GM12875 (cell line): ENCODE data around the gene CRYBA1.

Experiments used
- H3K4me3 ChIP-seq: one replicate; pipeline ENCODE4 v1.5.1; 2011; ENCODE audit warnings: low read depth, low read length, control low read depth
- TF ChIP-seq, protein P1 (sequence below): IDR thresholded peaks from 2 replicates; pipeline ENCODE4 v1.5.1; 2011; ENCODE audit warnings: low read depth, mild to moderate bottlenecking, control low read depth, inconsistent platforms, low read length, moderate library complexity, borderline replicate concordance; ENCODE audit not compliant: insufficient read depth

Gene CRYBA1

DNA sequence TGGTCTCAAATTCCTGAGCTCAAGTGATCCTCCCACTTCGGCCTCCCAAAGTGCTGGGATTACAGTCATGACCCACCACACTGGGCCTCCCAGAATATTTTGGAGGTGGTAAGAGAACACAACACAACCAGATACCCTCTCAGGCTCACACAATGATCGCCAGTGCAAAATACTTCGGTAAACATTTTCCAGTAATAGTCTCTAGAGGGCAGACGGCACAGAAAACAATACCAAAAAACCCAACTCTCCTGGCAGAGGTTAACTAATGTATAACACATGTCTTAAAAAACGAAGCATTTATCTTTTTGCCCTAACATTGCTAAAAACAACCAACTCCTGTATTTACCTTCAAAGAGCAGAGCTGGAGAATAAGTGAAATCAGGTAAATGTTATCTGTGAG is 36.8 kb downstream of the CRYBA1 start:
- TF ChIP-seq, protein P1, sequence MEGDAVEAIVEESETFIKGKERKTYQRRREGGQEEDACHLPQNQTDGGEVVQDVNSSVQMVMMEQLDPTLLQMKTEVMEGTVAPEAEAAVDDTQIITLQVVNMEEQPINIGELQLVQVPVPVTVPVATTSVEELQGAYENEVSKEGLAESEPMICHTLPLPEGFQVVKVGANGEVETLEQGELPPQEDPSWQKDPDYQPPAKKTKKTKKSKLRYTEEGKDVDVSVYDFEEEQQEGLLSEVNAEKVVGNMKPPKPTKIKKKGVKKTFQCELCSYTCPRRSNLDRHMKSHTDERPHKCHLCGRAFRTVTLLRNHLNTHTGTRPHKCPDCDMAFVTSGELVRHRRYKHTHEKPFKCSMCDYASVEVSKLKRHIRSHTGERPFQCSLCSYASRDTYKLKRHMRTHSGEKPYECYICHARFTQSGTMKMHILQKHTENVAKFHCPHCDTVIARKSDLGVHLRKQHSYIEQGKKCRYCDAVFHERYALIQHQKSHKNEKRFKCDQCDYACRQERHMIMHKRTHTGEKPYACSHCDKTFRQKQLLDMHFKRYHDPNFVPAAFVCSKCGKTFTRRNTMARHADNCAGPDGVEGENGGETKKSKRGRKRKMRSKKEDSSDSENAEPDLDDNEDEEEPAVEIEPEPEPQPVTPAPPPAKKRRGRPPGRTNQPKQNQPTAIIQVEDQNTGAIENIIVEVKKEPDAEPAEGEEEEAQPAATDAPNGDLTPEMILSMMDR, result no peak

DNA sequence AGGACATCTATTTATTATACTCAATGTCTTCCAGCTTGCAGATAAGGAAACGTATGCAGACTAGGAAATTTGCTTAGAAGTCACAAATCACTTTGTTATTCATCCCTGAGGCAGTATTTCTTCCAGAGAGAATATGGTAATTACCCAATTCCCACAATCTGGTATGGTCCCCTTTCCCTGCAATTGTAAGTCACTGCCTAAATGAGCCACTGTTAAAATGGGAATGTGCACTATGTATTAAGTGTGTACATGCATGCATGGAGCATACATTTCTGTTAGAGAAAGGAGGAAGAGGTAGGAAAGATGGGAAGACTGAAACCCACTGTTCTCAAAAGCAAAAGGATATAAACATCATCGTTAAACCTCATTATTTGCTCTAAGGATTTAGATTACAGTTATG is 37.3 kb downstream of the CRYBA1 start:
- H3K4me3 ChIP-seq, result no peak overlapping the region
- TF ChIP-seq, protein P1, result no peak

More for the DNA sequence above, 36.8 kb downstream of the CRYBA1 start:
- no peak overlapping the region for H3K4me3 ChIP-seq

DNA sequence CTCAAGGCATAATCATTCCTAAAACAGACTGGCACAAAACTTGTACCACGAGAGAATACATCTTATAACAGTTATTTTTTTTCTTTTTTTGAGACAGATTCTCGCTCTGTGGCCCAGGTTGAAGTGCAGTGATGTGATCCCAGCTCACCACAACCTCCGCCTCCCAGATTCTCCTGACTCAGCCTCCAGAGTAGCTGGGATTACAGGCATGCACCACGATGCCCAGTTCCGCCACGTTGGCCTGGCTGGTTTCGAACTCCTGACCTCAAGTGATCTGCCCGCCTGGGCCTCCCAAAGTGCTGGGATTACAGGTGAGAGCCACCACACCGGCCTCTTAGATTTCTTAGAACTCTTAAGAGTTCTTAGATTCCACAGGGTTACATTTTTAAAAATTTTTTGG is 43.2 kb downstream of the CRYBA1 start:
- TF ChIP-seq, protein P1, result no peak
- H3K4me3 ChIP-seq, result no peak overlapping the region

DNA sequence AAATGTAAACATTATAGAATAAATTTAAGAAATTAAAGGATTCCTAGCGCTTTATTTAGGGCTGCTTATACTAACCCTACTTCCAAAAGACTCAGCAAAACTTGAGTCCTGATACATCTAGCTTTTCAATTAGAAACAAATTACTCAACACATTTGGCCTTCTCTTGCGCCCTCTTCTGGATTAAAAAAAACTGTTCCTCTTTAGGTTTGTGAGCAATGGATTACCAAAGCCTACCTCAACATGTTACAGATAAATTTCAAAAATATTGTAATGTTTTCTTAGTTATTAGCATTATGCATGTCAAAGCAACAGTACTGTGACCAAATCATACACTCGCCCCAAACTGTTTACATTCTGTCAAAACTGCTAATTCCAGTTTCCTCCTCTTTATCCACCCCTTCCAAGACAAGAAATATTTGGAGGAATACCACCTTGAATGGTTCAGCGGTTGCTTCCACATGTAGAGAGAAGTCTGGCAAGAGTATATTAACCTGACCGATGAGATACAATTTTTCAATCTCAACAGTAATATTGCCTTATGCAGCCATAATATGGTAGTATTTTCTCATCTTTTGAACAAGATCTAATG is 44.6 kb downstream of the CRYBA1 start:
- TF ChIP-seq, protein P1, result peak; percentile 43; the same call in 1 of the 2 replicates
- no peak overlapping the region for H3K4me3 ChIP-seq

DNA sequence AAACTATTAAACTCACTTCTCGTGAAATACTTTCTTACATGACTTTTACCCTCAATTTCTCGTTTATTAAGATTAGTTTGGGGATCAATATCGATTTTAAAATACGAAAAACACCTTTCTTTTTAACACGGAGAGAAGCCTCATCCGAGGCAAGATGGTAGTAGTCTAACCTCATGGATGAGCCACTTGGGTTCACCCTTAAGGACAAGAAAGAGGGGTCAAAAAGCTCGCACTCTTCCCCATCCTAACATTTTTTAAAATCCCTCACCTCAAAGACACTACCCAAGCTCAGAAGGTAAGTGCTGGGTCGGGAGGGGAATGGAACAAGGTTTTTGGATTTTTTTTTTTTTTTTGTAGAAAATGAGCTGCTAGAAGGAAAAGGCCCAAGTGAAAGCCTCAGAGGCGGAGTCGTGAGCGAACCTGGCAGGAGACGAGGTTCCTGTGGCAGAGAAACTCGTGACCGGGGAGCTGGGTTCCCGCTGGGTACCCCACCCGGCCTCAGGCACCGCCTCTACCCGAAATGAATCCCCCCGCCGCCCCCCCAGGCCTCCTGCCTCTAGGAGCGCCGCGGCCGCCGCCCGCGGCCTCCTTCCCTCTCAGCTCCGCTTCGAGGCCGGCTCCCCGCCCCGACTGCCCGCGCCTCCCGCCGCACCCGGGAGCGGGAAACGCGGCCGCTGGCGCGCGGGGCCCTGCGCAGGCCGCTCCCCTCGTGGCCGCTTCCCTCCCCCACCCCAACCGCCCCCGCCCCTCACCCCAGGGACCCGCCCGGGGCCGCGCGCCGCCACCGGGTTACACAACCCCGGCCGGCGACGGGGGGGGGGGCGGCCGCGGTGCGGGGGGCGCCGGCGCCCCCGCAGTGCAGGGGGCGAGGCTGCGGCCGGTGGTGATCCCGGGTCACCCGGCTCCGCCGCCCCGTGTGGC is 45.7 kb downstream of the CRYBA1 start:
- H3K4me3 ChIP-seq, result peak overlapping the region; percentile 96
- TF ChIP-seq, protein P1, result no peak

DNA sequence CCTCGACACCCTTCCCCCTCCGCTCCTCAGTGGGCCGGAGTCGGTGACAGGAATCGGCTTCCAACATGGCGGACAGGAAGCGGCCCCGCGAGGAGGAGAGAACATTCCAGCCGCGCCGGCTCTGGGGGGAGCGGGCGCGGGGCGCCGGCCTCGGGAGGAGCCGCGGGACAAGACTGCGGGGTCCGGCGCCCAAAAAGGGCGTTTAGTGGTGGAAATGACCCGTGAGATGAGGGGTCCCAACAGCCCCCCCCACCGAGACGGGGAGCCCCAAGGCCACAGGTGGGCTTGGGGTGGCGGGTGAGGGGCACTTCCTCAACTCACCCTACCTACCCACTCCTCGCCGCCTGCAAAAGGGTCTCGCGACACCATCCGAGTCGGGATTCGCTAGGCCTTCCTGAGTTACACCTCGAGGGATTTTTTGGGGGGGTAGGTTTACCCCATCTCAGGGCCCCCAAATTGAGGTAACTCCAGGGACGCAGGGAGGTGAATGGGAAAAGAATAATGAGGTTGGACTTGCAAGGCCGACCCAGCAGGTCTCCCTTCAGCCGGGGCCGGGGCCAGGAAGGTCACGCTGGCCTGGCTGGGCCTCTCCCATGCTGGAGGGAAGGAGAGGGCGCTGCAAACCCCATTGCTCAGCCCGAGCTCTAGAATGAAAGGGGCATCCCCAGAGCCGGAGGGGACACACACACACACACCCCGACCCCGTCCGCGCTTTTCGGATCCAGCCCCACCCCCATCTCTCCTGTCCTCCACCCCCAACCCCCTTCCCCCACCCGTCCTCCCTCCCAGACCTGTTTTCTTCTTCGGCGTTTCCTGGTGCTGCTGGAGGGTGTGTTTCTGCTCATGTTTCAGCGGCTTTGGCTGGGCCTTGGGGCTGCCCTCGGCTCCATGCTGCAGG is 46.6 kb downstream of the CRYBA1 start:
- peak overlapping the region; percentile 96 for H3K4me3 ChIP-seq
- TF ChIP-seq, protein P1, result no peak
